Measurements from ENCODE around the gene OR5C1.

DNA sequence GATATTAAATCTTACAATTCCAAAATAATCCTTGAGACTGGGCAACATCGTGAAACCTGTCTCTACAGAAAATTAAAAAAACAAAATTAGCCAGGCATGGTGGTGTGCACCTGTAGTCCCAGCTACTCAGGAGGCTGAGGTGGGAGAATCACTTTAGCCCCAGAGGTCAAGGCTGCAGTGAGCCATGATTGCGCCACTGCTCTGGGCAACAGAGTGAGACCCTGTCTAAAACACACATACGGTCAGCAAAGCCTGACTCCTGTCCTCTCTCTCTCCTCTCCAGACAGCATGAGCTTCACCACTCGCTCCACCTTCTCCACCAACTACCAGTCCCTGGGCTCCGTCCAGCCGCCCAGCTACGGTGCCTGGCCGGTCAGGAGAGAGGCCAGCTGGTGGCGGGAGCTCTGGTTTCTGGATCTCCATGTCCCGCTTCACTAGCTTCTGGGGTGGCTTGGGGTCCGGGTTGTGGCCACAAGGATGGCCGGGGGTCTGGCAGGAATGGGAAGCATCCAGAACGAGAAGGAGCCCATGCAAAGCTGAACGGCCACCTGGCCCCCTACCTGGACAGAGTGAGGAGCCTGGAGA lies 48.6 kb downstream of the OR5C1 start:
- no peak for TF ChIP-seq EZH2phosphoT487 (IDR thresholded peaks at IDR 0.05)
- TF ChIP-seq, protein P1, sequence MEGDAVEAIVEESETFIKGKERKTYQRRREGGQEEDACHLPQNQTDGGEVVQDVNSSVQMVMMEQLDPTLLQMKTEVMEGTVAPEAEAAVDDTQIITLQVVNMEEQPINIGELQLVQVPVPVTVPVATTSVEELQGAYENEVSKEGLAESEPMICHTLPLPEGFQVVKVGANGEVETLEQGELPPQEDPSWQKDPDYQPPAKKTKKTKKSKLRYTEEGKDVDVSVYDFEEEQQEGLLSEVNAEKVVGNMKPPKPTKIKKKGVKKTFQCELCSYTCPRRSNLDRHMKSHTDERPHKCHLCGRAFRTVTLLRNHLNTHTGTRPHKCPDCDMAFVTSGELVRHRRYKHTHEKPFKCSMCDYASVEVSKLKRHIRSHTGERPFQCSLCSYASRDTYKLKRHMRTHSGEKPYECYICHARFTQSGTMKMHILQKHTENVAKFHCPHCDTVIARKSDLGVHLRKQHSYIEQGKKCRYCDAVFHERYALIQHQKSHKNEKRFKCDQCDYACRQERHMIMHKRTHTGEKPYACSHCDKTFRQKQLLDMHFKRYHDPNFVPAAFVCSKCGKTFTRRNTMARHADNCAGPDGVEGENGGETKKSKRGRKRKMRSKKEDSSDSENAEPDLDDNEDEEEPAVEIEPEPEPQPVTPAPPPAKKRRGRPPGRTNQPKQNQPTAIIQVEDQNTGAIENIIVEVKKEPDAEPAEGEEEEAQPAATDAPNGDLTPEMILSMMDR (IDR thresholded peaks at IDR 0.05): no peak
